IMR-90 (cell line): ENCODE data around the gene FUBP3.

Experiments used
- SMC3 ChIP-seq: fragments of 150-350 bp; IDR thresholded peaks from 2 replicates; pipeline ENCODE4 v1.6.1; 2016; ENCODE audit warnings: low read depth, mild to moderate bottlenecking, antibody characterized with exemption, low read length, moderate library complexity
- TF ChIP-seq, protein P1 (sequence below): fragments of 150-350 bp; IDR thresholded peaks from 2 replicates; pipeline ENCODE4 v1.6.1; 2017; ENCODE audit warnings: mild to moderate bottlenecking, antibody characterized with exemption, low read length, low read depth

- TF ChIP-seq, protein P1, sequence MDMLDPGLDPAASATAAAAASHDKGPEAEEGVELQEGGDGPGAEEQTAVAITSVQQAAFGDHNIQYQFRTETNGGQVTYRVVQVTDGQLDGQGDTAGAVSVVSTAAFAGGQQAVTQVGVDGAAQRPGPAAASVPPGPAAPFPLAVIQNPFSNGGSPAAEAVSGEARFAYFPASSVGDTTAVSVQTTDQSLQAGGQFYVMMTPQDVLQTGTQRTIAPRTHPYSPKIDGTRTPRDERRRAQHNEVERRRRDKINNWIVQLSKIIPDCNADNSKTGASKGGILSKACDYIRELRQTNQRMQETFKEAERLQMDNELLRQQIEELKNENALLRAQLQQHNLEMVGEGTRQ = no peak
- TF ChIP-seq SMC3 = no peak
These were observed 87.2 kb downstream of the FUBP3 start for GRCh38 chr9:130666393-130667119.
